GM19238 (cell line): Measurements from ENCODE around the gene RBBP7.
"Not testable (repeated sequence)": the region's sequence is repeated elsewhere in the genome, so short reads cannot be mapped to it uniquely, and the experiment has no call there.

Source experiments
- DNase-seq: peaks from one replicate; pipeline ENCODE4 v3.0.0; 2011; ENCODE audit warnings: low spot score; ENCODE audit not compliant: insufficient read length

The RBBP7 gene

DNA sequence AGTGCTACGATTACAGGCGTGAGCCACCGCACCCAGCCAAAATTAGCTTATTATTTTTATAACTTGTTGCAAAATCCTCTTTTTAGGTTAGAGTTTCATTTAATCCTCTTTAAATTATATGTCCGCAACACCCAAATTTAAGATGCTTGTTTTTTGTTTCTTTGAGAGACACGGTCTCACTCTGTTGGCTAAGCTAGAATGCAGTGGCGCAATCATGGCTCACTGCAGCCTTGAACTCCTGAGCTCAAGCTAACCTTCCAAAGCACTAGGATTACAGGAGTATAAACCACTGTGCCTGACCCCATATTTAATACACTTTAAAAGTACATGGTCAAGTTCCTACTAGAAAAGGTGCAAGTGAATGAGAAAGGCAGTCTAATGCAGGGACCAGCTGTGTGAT, 2.2 kb downstream of the RBBP7 start:
- DNase-seq = no peak

DNA sequence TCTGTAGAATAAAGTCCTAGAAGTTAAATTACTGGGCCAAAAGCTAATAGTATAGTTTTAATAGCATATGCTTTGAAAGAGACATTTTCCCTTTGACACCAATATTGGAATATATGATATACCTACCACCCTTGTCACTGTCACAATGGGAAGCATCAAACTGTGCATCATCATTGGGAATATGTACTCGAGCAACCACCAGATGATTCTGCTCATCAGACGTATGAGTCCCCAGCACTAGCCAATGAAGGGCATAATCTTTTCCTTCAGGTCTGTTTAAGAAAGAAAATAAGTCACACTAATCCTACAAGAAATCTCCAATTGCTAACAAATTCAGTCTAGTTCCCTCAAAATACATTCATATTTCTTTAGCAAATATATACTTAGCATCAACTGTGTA, 7.3 kb downstream of the RBBP7 start:
- no peak for DNase-seq

DNA sequence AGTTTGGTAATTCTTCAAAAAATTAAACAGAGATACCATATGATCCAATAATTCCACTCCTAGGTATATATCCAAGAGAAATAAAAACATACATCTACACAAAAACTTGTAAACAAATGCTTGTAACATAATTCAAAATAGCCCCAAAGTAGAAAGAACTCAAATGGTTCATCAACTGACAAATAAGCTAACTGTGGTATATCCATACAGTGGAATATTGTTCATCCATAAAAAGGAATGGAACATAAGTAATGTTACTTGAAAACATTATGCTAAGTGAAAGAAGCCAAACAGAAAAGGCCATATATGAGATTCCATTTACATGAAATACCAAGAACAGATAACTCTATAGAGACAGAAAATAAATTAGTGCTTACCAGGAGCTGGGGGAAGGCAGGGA, 13.4 kb downstream of the RBBP7 start:
- no peak for DNase-seq

DNA sequence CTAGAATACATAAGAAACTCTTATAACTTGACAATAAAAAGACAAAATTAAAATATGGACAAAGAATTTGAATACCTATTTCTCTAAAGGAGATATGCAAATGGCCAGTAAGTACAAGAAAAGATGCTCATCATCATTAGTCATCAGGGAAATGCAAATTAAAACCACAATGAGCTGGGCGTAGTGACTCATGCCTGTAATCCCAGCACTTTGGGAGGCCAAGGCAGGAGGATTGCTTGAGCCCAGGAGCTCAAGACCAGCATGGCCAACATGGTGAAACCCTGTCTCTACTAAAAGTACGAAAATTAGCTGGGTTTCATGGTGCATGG, 14.1 kb downstream of the RBBP7 start:
- DNase-seq = not testable (repeated sequence)

DNA sequence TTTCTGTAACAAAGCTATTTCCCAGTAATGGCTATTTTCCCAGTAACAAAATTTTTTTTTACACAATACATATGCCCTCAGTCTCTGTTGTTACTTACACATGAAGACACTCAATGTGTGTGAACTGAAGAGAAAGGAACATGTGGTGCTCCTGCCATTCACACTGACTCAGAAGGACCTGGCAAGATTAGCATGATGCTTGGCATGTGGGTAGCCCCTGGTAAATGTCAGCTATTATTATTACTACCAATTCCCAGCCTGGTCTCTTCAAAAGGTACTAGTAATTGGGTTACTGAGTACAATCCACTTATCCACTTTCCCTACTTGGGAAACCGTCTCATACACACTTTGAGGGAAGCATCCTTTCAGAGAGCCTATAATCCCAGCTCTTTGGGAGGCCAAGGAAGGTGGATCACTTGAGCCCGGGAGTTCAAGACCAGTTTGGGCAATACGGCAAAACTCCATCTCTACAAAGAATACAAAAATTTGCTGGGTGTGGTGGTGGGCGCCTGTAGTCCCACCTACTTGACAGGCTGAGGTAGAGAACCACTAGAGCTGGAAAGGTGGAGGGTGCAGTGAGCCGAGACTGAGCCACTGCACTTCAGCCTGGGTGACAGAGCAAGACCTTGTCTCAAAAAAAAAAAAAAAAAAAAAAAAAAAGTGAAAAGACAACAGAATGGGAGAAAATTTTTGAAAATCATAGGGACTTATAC, 14.6 kb downstream of the RBBP7 start:
- DNase-seq = no peak

DNA sequence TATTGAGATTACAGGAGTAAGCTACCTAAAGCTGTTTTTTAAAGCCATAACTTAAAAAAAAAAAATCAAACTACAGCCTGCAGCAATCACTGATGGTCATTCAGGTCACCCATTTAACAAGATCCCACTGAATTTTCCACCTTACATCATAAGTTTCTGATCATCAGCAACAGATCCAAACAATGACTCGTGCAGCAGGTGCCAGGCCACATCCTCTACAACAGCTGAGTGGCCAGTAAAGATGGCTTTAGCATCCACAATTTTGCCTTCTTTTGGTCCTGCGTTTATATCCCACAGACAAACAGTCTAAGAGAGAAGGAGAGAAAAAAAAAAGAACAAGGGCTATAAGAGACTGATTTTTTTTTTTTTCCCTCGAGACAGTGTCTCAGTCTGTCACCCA, 16.6 kb downstream of the RBBP7 start:
- no peak for DNase-seq

DNA sequence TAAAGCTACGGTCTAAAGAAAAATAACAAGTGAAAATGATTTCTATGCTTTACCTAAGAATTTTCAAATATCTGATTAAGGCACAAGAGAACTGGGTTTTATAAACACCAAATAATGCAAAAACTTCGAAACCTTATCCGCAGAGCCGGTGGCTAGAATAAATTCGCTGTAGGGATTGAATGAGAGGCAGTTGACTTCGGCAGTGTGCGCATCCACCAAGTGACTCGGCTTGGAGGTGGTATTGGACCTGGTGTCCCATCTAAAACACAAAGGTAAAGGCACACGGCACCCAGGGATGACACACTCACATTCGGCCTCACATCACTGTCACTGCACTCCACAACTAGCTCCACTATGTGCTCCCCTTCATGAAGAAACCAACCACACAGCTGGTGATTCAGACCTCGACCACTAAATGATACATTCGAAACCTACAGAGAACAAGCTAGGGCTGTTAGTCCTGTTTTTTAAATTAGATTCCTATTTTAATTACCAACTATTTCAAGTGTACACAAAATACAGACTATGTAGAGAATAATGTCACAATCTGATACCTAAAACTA, 17.5 kb downstream of the RBBP7 start:
- DNase-seq = no peak

DNA sequence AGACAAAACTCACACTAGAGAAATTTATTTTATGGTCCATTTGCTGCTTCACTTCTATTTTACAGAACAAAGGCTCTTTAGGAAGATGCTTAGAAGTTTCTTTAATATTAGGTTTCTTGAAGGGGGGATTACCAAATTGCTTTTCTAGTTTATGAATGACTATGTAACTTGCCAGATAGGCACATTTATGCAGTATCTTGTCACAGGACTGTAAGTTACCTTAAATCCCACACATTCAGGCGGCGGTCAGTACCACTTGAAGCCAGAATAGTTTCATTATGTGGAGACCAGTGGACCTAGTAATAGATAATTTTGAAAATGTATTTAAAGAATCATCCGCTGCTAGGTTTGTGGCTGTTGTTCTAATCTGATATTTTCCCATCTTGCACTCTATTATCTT, 18.3 kb downstream of the RBBP7 start:
- no peak for DNase-seq

DNA sequence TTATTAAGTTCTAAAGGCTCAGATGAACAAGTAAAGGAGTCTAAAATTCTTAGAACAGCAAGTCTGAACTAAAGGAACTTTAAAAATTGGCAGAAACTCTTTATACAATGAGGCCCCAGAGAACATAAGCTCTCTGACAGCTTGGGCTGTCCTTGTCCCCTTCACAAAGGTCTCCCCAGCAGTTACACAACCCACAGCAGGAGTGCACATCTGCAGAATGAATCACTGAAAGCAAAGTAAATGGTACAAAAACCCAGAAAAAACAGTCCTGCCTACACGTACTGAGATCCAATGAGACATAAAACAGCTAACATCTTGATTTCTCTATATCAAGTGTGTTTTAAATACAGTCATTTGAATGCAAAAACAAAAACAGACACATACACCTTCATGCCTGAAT, 18.7 kb downstream of the RBBP7 start:
- no peak for DNase-seq

DNA sequence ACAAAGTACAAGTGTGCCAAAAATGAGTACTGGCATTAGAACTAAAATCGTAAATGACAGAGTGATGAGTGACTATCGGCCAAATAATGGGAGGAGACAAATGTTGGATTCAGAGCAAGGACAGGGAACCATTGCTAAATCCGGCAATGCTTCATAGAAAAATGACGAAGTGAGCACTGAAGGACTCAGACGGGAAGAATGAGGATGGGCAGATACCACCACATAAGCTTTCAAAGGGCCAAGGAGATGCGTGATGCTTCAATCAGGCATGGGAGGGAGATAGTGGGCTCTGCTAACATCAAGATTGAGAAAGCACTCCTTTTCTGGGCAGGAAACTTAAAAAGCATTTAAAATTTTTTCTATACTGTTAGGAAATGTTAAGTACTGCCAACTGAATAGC, 21.6 kb downstream of the RBBP7 start:
- no peak for DNase-seq

DNA sequence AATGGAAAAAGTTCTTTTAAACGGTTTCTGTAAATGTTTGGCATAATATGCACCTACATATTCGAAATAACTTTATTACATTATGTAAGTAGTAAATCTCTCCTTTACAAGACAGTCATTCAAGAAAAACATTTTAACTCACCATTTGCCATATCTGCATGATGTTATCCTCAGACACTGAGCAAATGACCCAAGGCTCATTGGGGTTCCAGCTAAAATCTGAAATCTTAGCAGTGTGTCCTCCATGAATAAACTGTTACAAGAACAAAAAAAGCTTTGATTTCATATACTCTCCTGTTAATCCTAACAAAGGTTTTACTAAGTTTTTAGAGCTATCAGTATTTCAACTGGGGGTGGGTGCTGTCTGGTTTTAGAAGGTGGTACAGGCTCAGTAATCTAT, 24.5 kb downstream of the RBBP7 start:
- no peak for DNase-seq

DNA sequence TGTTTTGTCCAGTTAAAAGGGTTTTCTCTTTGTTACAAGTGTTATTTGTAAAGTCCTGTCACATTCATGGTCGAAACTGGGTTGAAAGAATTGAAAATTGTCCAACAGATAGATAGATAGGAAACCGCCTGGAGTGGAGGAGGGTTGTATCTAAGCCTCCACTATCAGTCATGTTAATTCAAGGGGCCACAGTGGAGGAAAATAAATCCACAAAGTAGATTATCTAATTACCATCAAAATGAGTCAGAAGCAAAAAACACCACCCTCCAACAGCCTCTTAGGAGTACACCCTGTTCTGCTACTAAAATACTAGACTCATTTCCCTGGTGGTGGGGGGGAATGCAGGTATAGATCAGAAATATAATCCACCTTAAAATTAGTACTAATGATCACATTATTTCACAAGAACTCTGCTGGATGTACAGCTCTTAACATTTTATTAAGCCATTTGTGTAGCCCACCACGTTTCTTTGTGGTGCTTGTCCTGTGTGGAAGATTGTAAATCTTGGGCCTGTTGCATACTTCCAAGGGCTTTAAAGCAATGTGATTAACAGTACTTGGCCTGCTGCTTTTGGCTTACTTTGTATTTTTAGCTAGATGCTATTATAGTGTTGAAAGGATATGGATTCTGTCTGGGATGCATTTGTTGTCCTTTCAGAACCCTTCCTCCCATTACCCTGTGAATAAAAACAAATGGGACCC, 26.8 kb downstream of the RBBP7 start:
- no peak for DNase-seq

DNA sequence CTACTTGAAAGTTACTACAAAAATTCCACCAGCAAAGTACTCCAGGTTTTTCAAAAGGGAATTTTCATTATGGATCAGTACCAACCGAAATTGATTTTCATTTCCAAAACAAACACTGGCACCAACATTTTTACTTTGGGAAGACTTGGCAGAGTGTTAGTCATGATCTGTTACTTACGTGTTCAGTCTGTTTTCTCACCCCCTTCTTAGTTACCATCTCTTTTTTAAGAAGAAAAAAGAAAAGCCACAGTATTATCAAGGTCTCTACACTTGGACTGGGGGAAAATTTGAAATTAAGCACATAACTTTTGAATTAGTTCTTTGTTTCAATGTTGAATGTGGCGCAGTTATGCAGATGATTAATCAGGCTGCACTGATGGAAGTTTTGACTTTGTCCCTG, 27.5 kb downstream of the RBBP7 start:
- no peak for DNase-seq

DNA sequence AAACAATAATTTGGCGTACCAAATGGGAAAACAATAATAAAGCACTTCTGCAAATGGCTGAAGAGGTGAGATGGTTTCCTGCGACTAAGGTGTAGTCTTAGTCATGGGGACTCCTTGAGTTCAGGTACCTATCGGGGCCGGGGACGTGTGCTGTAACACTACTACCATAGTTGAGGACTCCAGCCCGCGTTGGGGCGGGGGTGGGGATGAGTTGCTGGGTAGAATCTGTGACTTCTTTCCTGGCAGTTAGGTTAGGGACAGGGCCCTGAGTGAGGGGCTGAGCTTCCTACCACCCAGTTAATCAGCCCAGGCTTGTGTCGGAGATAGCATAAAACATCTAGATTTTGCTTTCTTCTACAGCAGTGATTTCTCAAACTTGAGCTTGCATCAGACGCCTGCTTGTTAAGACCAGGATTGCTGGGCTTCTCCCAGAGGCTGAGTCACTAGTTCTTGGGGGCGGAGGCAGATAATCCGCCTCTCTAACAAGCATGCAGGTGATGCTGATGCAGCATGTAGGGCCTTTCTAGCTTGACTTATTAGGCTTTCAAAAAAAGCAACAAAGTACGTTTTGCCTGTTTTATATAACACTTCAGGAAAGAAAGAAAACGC, 30.2 kb downstream of the RBBP7 start:
- DNase-seq = no peak

DNA sequence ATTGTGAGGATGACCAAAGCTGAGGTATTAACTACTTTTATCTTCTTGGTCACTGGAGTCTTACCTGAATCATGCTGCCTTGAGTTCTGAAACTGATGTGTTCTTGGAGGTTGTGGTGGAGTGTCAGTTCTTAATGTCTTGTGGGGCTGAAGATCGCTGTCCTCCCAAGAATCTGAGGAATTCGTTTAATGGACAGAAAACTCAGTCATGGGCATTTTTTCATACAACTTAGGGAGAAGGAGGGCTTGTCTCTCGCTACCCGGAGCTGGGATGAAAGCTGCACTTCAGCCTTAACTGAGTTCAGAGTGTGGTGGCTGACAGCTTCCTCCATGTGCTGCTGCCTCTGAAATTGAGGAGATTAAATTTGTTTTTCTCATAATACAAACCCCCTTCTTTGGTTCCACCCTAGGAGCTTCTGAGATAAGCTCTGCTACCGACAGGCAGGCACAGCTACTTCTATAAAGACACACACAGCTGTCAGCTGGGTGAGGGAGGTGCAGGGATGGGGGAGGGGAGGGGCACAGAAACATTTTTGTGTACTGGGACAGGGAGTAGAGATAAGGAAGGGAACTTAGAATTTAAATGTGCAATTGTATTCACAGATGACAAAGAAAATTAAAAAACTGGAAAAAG, 30.8 kb downstream of the RBBP7 start:
- DNase-seq = no peak

DNA sequence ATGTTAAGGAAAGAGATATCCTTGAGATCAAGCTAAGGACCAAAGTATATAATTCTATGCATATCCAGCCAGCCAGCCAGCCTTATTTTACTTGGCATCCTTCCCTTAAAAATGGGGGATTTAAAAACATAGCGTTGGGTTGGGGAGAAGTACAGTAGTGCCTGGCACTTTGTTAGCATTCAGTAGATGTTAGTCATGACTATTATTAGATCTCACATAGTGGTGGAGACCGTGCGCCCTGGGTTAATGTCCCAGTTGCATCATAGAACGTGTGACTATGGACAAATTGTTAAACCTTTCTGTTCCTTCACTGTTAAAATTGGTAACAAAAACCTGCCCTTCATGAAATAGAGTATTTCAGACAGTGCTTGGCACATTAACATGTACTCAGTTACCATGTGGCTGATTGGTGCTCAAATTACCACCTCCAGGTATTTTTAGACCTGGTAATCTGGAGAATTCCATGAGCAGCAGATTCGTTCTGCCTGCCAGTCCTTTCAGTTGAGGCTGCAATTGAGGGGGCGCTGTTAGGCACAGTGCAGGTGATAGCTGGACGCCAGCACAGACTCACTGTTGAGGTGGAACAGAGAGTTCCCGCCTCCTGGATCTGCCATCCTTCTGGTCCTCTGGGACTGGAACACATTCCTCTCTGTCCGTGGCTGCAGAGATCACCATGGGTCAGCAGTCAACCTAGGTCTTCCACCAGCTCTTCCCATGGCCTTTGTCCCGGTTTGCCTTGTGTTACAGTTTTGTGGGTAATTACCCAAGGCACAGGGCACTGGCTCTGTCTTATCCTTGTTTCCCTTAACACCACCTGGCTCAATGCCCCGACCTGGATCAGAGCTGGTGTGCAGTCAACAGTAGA, 31.7 kb downstream of the RBBP7 start:
- no peak for DNase-seq

DNA sequence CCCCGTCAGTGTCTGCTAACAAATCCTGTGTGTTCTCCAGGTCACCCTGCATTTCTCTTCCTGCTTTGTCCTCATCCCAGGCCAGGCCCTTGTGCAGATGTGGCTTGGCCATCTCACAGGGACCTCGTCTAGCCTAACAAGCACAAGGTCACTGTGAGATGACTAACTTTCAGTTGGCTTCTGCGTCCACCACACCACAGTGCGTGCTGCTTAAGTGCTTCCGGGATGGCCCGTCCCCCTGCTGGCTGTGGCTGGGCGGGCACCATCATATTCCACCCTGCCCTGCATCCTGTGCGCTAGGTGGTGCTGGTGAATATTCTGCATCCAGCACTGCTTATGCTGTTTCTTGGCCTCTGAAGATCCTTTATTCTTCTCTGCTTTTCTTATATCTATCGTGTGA, 33.8 kb downstream of the RBBP7 start:
- DNase-seq = no peak

DNA sequence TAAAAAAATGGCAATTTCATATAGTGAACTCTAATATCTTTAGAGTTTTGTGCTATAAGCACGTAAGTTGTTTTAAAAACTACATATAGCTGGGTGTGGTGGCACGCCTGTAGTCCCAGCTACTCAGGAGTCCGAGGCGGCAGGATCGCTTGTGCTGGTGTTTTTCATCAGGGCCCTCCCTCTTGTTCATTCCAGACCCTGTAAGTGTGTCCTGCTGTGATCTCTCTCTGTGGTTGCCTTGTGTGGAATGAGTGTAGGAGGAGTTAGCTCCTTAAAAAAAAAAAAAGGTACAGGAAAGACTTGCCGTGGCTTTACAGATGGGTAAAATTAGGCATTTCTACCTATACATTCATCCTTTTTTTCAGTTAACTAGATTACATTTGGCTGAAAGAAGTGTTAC, 35.4 kb downstream of the RBBP7 start:
- no peak for DNase-seq

DNA sequence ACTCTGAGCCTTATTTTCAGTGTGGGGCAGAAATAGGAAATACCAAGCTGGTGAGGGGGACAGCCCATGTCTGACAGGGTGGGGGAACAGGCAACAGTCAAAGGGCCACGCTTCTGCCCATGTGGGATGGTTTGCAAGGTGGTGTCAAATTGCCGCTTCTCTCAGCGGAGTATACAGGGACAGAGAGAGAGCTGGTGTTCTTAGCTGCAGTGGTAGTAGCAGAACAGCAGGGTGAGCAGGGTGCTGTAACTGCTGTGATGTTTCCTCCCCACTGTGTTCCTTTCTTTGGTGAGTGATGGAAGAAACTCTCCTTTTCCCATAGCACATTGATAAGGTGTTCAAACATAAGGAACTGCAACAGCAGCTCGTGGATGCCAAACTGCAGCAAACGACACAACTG, 37.9 kb downstream of the RBBP7 start:
- no peak for DNase-seq

DNA sequence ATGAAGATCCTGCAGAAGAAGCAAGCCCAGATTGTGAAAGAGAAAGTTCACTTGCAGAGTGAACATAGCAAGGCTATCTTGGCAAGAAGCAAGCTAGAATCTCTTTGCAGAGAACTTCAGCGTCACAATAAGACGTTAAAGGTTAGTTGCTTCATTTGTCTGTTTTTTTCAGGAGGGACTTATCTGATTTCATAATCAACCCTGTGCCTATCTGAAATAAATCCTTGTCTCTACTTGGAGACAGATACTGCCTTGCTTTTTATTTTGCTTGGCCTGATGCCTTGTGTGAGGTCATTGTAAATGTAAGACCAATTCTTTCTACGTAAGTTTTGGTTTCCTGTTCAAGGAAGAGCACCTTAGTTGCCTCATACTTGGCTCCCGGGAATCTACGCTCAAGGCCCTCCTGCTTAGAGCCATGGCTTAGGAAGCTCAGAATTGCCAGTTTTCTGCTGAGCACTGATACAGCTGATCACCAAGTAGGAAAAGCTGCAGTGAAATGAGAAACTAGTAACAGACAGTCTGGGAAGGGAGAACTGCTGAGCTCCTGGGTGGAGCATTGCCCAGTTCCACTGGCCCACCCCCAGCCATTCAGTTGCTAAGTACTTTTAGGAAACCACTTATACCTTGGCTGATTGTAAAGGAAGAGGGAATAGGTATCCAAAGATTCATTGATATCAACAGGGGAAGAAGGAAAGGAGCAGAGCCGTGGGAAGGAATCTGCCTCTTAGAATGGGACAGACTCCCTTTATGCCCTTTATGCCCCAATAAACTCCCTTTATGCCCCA, 41.8 kb downstream of the RBBP7 start:
- DNase-seq = no peak

DNA sequence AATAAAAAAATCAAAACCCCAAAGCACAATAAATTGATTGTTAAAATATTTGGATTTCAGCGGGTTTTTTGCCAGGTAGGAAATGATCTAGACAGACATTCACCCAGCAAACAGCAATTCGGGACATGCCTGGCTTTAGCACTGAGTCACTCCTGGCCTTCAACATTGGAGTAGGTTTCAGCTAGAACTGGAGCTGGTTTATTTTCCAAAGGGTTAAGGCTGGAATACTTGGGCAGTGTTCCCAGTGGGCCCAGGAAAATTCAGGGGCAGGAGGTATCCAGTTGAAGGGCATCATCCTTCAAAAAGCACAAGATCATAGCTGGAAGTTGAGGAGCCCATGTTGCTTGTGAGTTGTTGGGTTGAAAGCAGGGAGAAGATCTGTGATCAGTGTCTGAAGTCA, 42.9 kb downstream of the RBBP7 start:
- DNase-seq = no peak
